NOMO-1 treated with DMSO at 0.1 percent for 48 hours (cell line): ENCODE measurements around the gene PCNX1.
"Not testable (repeated sequence)": the region's sequence is repeated elsewhere in the genome, so short reads cannot be mapped to it uniquely, and the experiment has no call there.

ENCODE experiments used
- DNase-seq: peaks from one replicate; lab custom pipeline; 2025; ENCODE audit not compliant: unreplicated experiment; lab: John Stamatoyannopoulos, UW

Gene PCNX1

DNA sequence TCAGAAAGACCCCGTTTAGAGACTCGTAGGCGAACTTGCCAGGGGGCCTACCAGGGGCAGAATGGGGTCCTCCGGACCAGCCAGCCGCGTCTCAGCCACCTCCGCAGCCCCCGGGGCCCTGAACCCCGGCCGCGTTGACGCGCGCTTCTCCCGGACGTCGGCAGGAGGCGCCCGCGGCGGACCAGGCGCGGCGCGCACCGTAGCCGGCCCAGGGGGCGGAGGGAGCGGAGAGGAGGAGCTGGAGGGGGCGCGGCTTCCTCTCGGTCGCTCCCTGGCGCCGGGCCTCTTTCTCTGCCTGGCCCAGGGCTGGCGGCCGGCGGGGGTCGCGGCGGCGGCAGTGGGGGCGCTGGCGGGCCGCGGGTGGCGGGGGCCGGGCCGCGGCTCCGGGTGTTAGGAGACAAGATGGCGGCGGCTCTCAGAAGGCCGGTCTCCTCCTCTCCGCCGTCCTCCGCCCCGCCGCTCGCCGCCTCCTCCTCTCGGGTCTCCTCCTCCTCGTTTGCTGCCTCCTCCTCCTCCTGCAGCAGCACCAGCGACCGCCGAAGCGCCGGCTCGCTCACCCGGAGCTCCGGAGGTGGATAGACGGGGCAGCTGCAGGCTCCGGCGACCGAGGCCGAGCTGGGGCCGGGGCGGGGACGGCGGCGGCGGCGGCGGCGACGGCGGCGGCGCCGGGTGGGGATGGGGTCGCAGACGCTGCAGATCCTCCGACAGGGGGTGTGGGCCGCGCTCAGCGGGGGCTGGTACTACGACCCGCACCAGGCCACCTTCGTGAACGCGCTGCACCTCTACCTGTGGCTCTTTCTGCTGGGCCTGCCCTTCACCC is at the start of gene PCNX1:
TSS of gene PCNX1 (plus strand) at position 284 of the 820 bp plus-strand sequence. CDS start at position 676, 392 bp downstream.
- DNase-seq, result peak; percentile 94

DNA sequence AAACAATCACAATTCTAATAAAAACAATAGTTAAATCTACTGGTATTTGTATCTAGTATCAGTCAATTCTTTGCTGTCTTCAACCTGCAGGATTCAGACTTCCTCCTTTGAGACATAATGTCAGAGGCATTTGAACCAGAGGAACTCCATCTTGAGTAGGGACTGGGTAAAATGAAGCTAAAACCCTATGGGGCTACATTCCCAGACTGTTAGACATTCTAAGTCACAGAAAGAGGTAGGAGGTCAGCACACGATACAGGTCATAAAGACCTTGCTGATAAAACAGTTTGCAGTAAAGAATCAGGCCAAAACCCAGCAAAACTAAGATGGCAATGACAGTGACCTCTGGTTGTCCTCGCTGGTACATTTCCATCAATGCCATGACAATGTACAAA is 49.8 kb upstream of the PCNX1 start:
- DNase-seq, result no peak

DNA sequence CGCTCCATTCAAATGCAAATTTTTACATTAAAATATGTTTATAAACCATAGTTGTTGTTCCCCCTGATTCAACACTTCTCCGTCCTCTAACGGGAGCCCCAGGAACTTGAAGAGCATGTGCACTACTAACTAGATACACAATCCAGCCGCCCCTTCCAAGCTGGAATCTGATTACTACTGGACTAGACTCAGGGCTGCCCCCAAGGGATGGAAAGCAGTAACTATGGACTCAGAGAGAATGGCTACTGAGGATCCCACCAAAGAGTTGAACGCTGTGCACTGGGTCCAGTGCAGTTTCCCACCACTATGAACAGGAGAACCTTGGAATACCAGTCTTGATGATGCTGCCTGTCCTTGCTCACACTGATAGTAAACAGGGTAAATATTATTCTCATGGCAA is 48.6 kb upstream of the PCNX1 start:
- DNase-seq, result no peak

DNA sequence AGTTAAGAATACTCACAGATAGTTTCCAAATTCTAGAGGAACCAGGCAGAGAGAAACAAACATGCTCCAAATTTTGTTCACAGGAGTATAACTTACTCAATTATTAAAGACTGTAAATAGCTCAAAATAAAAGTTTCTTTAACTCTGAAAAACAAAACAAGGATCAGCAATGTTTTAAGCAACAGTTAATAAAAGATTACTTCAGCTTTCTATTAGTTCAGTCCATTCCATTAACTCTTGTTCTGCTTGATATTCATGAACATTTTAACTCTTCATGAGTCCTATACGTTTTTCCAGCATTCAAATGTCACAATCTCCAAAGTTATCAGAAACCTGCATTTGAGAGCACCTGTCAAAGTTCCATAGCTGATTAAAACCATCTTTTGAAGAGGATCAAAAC is 40.3 kb upstream of the PCNX1 start:
- DNase-seq, result not testable (repeated sequence)

DNA sequence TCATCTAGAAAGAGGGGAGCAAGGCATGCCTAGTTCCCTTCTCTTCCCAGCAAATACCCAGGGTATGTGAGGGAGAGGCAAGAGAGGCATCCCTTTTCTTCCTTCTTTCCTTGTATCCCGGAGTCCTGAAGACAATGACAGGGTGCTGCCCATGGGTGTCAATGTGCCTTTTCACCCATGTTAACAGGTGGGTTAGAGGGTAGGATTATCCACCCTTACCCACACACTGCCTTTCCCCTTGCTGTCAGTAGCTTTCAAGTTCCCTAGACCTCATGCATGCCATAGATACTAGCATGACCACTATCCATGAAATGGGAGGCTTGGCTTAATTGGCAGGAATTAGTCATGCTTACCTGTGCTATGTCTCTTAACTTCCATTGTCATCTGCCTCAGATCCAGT is 36.3 kb upstream of the PCNX1 start:
- no peak for DNase-seq

DNA sequence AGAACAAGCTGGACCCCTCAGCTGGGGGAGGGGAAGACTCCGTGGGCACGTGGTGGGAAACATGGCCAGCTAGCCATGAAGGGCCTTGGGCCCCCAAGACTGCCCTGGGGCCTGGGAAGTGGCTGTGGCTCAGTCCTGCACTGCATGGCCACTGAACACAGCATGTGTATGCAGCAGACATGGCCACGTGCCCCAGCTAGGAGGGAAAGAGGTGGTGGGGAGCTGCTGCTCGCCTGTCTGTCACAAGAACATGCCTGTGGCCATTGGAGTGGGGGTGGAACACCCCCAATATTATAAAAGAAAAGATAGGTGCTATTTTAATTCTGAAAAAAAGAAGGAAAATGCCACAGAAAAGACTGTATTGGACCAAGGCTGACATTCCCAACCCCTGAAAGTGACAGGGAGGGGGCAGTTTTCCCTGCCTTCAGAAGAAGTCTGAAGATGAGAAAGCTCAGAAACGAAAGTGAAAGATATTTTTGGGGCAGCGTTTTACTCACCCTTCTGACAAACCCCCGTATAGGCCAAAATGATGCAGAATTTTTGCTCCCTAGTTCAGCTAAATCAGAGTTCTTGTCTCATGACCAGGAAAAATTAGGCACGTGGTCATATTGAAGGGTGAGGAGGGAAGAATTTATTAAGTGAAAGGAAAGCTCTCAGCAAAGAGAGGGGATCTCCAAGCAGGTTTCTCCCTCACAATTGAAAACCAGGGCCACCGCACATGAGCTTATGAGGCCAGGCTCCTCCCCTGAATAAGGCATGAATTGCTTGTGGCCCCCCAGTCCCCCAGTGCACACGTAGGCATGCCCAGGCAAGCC is 35.2 kb upstream of the PCNX1 start:
- no peak for DNase-seq

DNA sequence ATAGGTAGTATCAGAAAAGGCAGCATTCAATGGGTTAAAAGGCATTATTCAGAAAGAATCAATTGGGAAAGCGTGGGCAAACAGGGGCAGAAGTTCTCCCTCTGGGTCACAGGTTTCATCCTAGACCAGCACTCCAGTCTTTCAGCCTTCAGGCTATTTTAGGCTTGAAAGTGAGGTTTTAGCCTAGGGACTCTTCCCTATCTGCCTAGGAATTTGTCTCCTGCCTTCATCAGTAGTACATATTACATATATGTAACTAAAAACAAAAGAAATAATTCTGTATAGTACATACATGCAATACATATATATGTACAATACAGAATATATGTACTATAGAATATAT is 34.6 kb upstream of the PCNX1 start:
- no peak for DNase-seq

DNA sequence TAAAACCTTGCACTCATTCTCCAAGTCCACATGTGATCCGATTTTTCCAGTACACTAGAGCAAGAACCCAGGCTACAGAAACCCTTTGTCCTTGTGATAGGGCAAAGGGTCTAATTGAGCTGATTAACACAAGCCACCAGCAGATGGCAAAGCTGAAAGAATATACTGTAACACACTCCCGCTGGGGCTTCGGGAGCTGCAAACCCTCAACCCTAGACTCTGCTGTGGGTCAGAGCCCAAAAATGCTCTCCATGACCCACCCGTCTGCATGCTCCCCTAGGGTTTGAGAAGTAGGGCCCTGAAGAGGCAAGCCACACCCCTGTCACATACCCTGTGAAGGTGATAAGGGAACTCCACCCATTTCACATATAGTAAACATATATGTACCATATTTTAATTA is 33.6 kb upstream of the PCNX1 start:
- peak; percentile 60 for DNase-seq

DNA sequence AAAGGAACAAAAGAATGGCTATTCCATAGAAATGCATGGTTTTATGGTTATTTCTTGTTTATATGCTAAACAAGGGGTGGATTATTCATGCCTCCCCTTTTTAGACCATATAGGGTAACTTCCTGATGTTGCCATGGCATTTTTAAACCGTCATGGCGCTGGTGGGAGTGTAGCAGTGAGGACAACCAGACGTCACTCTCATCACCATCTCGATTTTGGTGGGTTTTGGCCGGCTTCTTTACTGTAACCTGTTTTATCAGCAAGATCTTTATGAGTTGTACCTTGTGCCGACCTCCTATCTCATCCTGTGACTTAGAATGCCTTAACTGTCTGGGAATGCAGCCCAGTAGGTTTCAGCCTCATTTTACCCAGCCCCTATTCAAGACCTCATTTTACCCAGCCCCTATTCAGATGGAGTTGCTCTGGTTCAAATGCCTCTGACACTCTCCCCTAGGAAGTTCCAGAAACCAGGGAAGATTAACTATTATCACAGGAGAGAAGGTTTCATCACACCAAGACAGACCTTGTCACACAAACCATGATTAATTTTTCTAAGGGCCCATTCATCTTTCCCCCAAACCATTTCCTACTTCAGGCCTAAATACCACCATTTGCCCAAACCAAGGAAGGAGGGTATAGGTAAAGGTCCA is 31.3 kb upstream of the PCNX1 start:
- DNase-seq, result not testable (repeated sequence)

DNA sequence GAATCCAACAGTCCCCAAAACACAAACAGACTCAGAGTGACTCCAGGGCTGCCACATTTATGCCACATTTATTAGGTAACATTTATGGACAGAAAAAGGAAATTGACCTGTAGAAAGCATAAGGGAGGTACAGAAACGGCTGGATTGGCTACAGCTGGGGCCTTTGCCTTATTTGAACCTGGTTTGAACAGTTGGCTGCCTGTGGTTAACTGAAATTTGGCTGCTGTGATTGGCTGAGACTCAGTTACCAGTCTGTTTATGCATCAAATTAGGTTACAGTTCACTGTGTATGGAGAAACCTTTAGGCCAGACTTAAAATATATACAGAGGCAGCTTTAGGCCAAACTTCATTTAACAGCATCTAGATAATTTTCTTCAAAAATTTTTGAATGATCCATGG is 27.8 kb upstream of the PCNX1 start:
- peak; percentile 50 for DNase-seq

DNA sequence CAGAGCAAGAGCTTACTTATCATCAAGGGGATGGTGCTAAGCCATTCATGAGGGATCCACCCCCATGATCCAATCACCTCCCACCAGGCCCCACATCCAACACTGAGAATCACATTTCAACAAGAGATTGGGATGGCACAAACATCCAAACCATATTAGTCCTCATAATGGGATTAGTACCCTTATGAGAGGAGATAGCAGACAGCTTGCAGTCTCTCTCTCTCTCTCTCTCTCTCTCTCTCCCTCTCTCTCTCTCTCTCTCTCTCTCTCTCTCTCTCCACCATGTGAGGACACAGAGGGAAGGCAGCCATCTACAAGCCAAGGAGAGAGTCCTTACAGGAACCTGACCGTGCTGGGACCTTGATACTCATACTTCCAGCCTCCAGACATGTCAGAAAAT is 26.4 kb upstream of the PCNX1 start:
- not testable (repeated sequence) for DNase-seq

DNA sequence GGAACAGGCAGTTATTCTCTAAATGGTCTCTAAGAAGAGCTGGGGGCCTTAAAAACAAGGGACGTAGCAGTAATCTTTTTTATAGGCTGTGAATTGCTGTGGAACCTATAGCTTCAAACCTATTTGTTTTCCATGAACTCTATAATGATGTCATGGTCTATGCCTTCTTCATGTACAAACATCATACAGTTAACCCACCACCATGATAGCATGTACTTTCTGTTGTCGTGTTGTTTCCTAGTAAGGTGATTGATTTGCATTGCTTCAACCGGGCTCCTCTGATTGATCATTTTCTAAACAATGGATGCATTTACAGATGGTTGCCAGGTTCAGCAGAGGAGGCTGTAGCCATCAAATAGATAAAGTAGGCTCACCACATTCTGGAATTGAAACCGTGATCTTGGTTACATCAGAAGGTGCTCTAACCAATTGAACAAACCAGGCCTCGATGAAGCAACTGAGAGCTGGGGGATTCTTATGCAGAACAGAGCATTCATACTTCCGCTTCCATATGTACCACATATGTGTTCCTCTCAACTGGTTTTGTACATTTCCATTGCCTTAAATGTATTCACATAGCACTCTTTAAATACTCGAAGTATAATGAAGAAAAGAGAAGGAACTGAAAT is 25.6 kb upstream of the PCNX1 start:
- peak; percentile 97 for DNase-seq

DNA sequence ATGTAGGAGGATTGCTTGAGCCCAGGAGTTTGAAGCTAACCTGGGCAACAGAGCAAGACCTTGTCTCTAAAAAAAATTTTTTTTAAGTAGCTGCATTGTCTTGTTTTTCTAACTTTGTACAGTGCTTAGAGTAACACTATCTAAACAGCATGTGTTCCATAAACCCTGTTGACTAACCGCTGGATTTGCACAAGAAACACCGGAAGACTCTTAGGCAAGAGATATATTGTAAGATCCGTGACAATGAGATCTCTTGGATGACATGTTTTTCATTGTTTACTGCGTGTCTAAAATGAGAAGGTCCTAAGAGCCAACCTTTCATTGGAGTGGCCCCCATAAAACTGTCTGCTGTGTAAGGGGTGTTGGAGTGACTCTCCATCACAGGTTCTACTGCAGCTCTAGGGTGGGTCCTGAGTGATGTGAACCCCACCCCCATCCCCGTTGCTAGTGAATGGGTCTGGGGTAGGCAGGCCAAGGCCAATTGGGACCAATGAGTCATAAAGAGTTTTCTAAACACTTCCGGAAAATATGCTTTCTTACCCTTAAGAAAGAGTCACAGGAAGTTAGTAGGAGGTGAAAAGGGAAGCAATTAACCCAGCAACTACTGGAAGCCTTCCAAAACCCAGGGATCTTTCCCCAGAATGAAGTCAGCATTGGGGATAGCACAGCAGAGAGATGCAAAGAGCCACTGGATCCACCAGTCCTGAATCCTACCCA is 24.3 kb upstream of the PCNX1 start:
- peak; percentile 96 for DNase-seq

DNA sequence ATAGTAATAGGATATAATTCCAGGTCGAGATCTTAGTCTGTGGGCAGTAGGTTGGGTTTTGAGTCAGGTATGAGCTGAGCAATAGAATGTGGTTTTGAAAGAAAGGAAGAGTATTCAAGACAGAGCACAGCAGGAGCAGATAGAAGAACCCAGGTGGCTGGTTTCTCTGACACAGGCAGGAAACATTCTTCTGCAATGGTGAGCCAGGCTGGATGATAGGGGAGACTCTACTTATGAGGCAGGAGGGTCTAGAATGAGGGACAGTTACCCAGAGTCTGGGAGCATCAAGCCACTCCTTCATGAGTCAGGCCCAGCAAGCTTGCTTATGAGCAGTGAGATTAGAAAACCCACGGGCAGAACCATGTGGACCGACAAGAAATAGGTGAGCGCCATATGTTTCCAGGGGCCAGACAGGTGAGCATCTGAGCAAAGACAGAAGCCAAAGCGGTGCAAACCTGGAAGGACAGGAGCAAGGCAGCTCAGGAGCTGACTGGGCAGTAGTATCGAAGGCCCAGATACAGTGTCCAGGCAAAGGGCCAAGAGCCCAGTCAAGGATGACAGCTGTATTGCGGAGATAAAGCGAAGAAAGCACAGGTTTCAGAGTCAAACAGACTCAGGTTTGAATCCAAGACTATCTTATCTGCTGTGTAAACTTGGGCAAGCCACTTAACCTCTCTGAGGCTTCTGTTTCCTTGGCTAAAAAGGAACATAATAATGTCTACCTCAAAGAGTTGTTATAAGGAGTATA is 22.5 kb upstream of the PCNX1 start:
- no peak for DNase-seq

DNA sequence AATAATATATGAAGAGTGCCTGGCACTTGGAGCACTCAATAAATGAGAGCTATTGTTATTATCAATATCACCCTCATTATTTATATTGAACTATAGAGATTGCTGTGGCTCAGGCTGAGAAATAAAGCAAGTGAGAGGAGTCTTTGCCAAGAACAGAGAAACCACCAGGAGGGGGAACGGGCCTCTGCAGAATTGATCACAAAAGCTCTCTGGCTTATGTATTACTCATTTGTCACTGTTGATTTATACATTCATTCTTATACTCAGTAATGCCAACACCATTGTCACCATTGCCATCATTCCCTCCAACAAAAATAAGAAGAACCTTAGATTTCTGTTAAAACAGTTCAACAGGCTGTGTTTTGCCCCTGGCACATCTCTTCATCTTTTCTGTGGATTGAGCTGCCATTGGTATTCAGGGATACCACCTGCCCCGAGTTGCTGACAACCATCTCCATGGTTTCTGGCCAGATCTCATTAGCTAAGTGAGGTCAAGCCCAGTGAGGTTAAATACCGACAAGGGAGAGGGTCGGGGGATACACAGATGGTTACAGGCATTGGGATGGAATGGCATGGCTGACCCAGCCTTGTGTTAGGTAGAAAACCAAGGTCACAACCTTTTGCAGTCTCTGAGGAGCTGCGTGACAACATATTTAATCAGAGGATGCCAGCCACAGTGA is 21.8 kb upstream of the PCNX1 start:
- DNase-seq, result no peak

DNA sequence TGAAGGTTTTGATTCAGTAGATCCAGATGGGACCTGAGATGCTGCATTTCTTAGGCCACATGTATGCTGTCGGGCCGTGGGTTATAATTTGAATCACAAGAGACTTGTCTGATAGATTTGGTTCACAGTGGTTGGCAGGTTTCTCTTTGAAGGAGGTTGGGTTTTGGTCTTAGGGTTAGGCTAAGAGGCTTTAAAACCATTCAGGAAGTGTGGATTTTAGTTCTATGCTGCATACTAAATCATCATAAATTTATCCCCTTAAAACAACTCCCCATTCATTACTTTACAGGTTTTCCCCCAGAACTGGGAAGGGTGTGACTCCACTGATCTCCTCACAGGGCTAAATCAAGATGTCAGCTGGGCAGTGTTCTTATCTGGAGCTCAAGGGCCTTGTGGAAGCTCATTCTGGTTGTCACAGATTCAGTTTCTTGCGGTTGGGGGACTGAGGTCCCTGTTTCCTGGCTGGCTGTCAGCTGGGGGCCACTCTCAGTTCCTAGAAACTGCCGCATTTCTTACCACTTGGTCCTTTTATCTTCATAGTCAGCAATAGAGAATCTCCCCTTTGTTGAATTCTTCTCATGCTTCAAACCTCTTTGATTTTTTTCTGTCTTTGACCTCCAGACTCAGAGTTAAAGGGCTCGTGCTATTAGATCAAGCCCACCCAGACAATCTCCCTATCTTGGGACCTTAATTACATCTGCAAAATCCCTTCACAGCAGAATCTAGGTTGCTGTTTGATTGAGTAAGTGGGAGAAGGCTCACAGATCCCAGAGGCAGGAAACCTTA is 20.6 kb upstream of the PCNX1 start:
- peak; percentile 93 for DNase-seq

DNA sequence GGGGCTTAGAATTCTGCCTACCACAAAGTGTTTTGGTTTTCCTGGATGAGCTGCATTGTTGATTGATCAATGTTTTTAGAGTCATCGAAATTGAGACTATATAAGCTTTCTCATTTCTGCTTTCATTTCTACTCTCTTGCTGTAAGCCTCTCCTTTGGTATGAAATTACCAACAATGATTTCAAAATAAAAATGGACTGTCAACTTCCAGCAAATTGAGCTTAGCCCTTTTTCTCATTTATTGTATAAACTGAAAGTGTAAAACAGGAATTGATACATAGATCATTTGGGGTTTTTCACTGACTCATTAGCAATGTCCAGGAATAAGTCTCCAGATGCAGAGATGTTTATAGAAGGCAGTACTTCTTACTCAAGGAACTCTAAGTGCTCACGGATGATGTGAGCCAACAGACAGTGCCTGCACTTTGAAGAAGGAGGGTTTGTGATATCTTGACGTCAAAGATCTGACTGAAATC is 20.0 kb upstream of the PCNX1 start:
- peak; percentile 63 for DNase-seq

DNA sequence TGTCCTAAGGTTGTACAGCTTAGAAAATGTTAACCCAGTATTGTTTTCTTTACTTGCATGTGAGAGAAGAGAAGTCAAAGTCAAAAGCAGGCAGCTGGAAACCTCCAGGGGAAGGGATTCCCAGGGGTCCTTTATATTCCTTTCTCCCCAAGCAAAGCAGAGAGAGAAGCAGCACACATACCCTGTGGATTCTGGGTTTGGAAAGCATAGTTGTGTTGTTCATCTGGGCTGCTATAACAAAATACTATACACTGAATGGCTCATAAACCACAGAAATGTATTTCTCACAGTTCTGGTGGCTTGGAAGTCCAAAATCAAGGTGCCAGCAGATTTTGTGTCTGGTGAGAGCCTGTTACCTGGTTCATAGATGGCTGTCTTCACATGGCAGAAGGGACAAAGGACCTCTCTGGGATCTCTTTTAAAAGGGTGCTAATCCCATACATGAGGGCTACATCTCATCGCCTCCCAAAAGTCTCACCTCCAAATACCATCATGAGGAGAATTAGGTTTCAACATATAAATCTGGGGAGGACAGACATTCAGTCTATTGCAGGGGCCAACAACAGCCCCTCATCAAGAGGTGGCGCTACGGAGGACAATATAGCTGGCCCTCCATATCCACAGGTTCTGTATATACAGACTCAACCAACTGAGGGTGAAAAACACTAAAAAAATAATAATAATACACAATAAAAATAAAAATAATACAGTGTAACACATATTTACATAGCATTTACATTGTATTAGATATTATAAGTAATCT is 19.3 kb upstream of the PCNX1 start:
- no peak for DNase-seq
